HG02623 (cell line): ENCODE results near the gene PLA2R1.

Experiments used
- ATAC-seq: cut with Tn5 transposase; IDR thresholded peaks from one replicate; pipeline ENCODE4 v1.9.1; 2021; ENCODE audit warnings: moderate library complexity; ENCODE audit not compliant: unreplicated experiment

PLA2R1 gene

GRCh38 chr2:160062292-160063005, at the start of gene PLA2R1:
Gene PLA2R1, minus strand, starts transcription at chr2:160062615. Its CDS starts 212 bp downstream, at chr2:160062403.
- no peak for ATAC-seq

GRCh38 chr2:160110674-160111239, 48.3 kb upstream of the PLA2R1 start:
- no peak for ATAC-seq

GRCh38 chr2:160109939-160110673, 47.7 kb upstream of the PLA2R1 start:
- peak; percentile 84 for ATAC-seq

GRCh38 chr2:160109243-160109642, 46.8 kb upstream of the PLA2R1 start:
- no peak for ATAC-seq

- ATAC-seq, result no peak
These were observed 46.2 kb upstream of the PLA2R1 start for GRCh38 chr2:160108646-160109045.

- ATAC-seq, result no peak
These were observed 43.0 kb upstream of the PLA2R1 start for GRCh38 chr2:160105366-160105765.

GRCh38 chr2:160104115-160104514, 41.7 kb upstream of the PLA2R1 start:
- ATAC-seq, result no peak

GRCh38 chr2:160097326-160097725, 34.9 kb upstream of the PLA2R1 start:
- ATAC-seq, result no peak

- ATAC-seq, result no peak
These were observed 34.0 kb upstream of the PLA2R1 start for GRCh38 chr2:160096409-160096808.

- ATAC-seq, result no peak
These were observed 30.0 kb upstream of the PLA2R1 start for GRCh38 chr2:160092445-160092844.

GRCh38 chr2:160091381-160091780, 29.0 kb upstream of the PLA2R1 start:
- ATAC-seq, result no peak

GRCh38 chr2:160087854-160088745, 25.7 kb upstream of the PLA2R1 start:
- no peak for ATAC-seq

GRCh38 chr2:160085662-160086061, 23.2 kb upstream of the PLA2R1 start:
- no peak for ATAC-seq

- ATAC-seq, result no peak
These were observed 15.7 kb upstream of the PLA2R1 start for GRCh38 chr2:160077912-160078810.

- ATAC-seq, result no peak
These were observed 14.5 kb upstream of the PLA2R1 start for GRCh38 chr2:160076914-160077313.

- ATAC-seq, result no peak
These were observed 13.8 kb upstream of the PLA2R1 start for GRCh38 chr2:160076241-160076640.

GRCh38 chr2:160075171-160075570, 12.8 kb upstream of the PLA2R1 start:
- ATAC-seq, result no peak

- ATAC-seq, result no peak
These were observed 11.0 kb upstream of the PLA2R1 start for GRCh38 chr2:160073284-160073888.

GRCh38 chr2:160068906-160069305, 6.5 kb upstream of the PLA2R1 start:
- no peak for ATAC-seq

- no peak for ATAC-seq
These were observed 2.5 kb upstream of the PLA2R1 start for GRCh38 chr2:160064916-160065315.
